GM23248 (cell line): ENCODE data around the gene SCYL1.

ENCODE experiments used
- EZH2 ChIP-seq: fragments of 200-600 bp; sonication (generic); IDR thresholded peaks from 2 replicates; pipeline ENCODE4 v1.6.1; 2018; ENCODE audit warnings: antibody characterized with exemption, mild to moderate bottlenecking; ENCODE audit not compliant: insufficient read depth, poor library complexity, severe bottlenecking
- EZH2phosphoT487 ChIP-seq: fragments of 200-600 bp; sonication (generic); IDR thresholded peaks from 2 replicates; pipeline ENCODE4 v1.6.1; 2018; ENCODE audit warnings: antibody characterized with exemption, moderate library complexity, mild to moderate bottlenecking, low read depth; ENCODE audit not compliant: insufficient read depth

- TF ChIP-seq EZH2phosphoT487: no peak
- no peak for TF ChIP-seq EZH2
Measured at GRCh38 chr11:65492637-65493366, 32.1 kb upstream of the SCYL1 start.
